HepG2 (cell line): ENCODE data around the gene WDR54. TPM values are rescaled to one million over a fixed set of nuclear protein-coding genes. Genes with fewer than 3 reads are reported as not detected.

Experiments used
- ARHGAP35 ChIP-seq: sonication (generic); formaldehyde crosslinking; IDR thresholded peaks from 2 replicates; pipeline ENCODE4 v1.9.0; 2022; ENCODE audit warnings: mild to moderate bottlenecking, inconsistent platforms, moderate library complexity, missing genetic modification reagents, borderline replicate concordance
- CHD4 ChIP-seq: fragments of 200-600 bp; sonication (generic); IDR thresholded peaks from 2 replicates; pipeline ENCODE4 v1.7.0; 2017; ENCODE audit warnings: mild to moderate bottlenecking, low read length, borderline replicate concordance
- DMTF1 ChIP-seq: sonication (generic); formaldehyde crosslinking; IDR thresholded peaks from 2 replicates; pipeline ENCODE4 v1.4.0; 2020; ENCODE audit warnings: mild to moderate bottlenecking, missing genetic modification reagents
- DPF2 ChIP-seq: sonication (generic); formaldehyde crosslinking; IDR thresholded peaks from 2 replicates; pipeline ENCODE4 v1.4.0; 2020; ENCODE audit warnings: mild to moderate bottlenecking, low read depth, missing genetic modification reagents, borderline replicate concordance
- GABPA ChIP-seq, 2 experiments: IDR thresholded peaks; 2 replicates each; pipeline ENCODE4 v1.6.1; 2011 to 2016; ENCODE audit warnings: low read depth in 2 of 2, low read length in 1 of 2, missing biosample characterization in 1 of 2, missing genetic modification characterization in 1 of 2
- HBP1 ChIP-seq: IDR thresholded peaks from 2 replicates; pipeline ENCODE4 v1.6.1; 2016; ENCODE audit warnings: low read depth, control low read depth
- MLLT10 ChIP-seq: sonication (generic); formaldehyde crosslinking; IDR thresholded peaks from 2 replicates; pipeline ENCODE4 v1.4.0; 2020; ENCODE audit warnings: missing genetic modification reagents
- NR2C2 ChIP-seq: sonication (generic); formaldehyde crosslinking; IDR thresholded peaks from 2 replicates; pipeline ENCODE4 v1.4.0; 2020; ENCODE audit warnings: missing genetic modification reagents, mild to moderate bottlenecking, moderate library complexity, borderline replicate concordance
- NR2F6 ChIP-seq, 2 experiments: IDR thresholded peaks; 2 replicates each; pipeline ENCODE4 v1.6.1; 2016; ENCODE audit warnings: antibody characterized with exemption in 1 of 2, mild to moderate bottlenecking in 1 of 2
- PHB2 ChIP-seq: fragments of 450-650 bp; IDR thresholded peaks from 2 replicates; pipeline ENCODE4 v1.6.1; 2018; ENCODE audit not compliant: partially characterized antibody
- POGK ChIP-seq: sonication (generic); formaldehyde crosslinking; conservative IDR thresholded peaks from 2 replicates; pipeline ENCODE4 v1.8.0; 2022; ENCODE audit warnings: mild to moderate bottlenecking, moderate library complexity, missing genetic modification reagents
- POLR2A ChIP-seq, 2 experiments: IDR thresholded peaks; 2 replicates each; pipeline ENCODE4 v1.6.1; 2011; ENCODE audit warnings: low read depth in 2 of 2, low read length in 2 of 2, mild to moderate bottlenecking in 1 of 2, moderate library complexity in 1 of 2; ENCODE audit not compliant: insufficient read depth in 1 of 2
- PRPF4 ChIP-seq: fragments of 200-400 bp; formaldehyde crosslinking; IDR thresholded peaks from 2 replicates; pipeline ENCODE4 v1.6.1; 2016; ENCODE audit warnings: low read length, low read depth; ENCODE audit not compliant: poor library complexity, severe bottlenecking
- SALL1 ChIP-seq: sonication (generic); formaldehyde crosslinking; IDR thresholded peaks from 2 replicates; pipeline ENCODE4 v1.8.0; 2022; ENCODE audit warnings: mild to moderate bottlenecking, missing genetic modification reagents
- SKI ChIP-seq: fragments of 450-650 bp; IDR thresholded peaks from one replicate; pipeline ENCODE4 v1.6.1; 2018; ENCODE audit warnings: mild to moderate bottlenecking; ENCODE audit not compliant: partially characterized antibody
- TFAP4 ChIP-seq: sonication (generic); IDR thresholded peaks from 2 replicates; pipeline ENCODE4 v1.6.1; 2016; ENCODE audit warnings: low read depth, borderline replicate concordance
- WIZ ChIP-seq: sonication (generic); formaldehyde crosslinking; IDR thresholded peaks from 2 replicates; pipeline ENCODE4 v1.5.1; 2020; ENCODE audit warnings: mild to moderate bottlenecking, missing genetic modification reagents
- ZNF20 ChIP-seq: sonication (generic); formaldehyde crosslinking; IDR thresholded peaks from 2 replicates; pipeline ENCODE4 v1.4.0; 2020; ENCODE audit warnings: mild to moderate bottlenecking, moderate library complexity, missing genetic modification reagents
- ZNF543 ChIP-seq: sonication (generic); formaldehyde crosslinking; IDR thresholded peaks from 2 replicates; pipeline ENCODE4 v1.4.0; 2020; ENCODE audit warnings: mild to moderate bottlenecking, missing genetic modification reagents
- ZNF652 ChIP-seq: IDR thresholded peaks from 2 replicates; pipeline ENCODE4 v1.6.1; 2016; ENCODE audit warnings: low read depth, borderline replicate concordance
- ZNF674 ChIP-seq: sonication (generic); formaldehyde crosslinking; IDR thresholded peaks from 2 replicates; pipeline ENCODE4 v1.5.0; 2020; ENCODE audit warnings: low read depth, mild to moderate bottlenecking, missing genetic modification reagents
- ZNF800 ChIP-seq: sonication (generic); formaldehyde crosslinking; IDR thresholded peaks from 2 replicates; pipeline ENCODE4 v1.4.0; 2020; ENCODE audit warnings: missing genetic modification reagents
- polyA plus RNA-seq, 8 experiments: library from polyadenylated mRNA; depleted of rRNA in 3 of 8; stranded (reverse) in 7 of 8; unstranded in 1 of 8; fragments of >200 nt; fragmentation: Illumina TruSeq in 4 of 8; extraction: Trizol in 4 of 8; gene quantifications; 2 replicates each; pipeline versions ENCODE4 v1.2.1 to v1.2.3, GENCODE V29; 2011 to 2016; ENCODE audit warnings: low read depth in 4 of 8, missing spikeins in 1 of 8, mixed read lengths in 1 of 8; ENCODE audit not compliant: insufficient read depth in 1 of 8
- total RNA-seq, 5 experiments: library from RNA; depleted of rRNA; stranded (reverse); fragments of >200 nt; fragmentation: Illumina TruSeq; extraction: Trizol; gene quantifications; 2 replicates each; pipeline ENCODE4 v1.2.3, GENCODE V29; 2016; ENCODE audit warnings: low read depth in 1 of 5

The WDR54 gene
- total and polyA plus RNA-seq, 2 of the 13 experiments (the other 11 are each of a cell fraction or from before 2014, with no cell fraction given): 2.0 to 17.3 TPM

GRCh38 chr2:74439803-74440377, 18.4 kb downstream of the WDR54 start (continued):
- TF ChIP-seq DMTF1: no peak
- TF ChIP-seq POLR2A (IDR thresholded peaks at IDR 0.05; ENCODE audit: insufficient read depth in 1 of 2, low read depth in 2 of 2, low read length in 2 of 2): peak in 1 of 2 experiments; percentile 7; a peak in 1 of 4 replicates
- no peak for TF ChIP-seq HBP1 (CRISPR knock-in tag)
- TF ChIP-seq MLLT10: no peak
- TF ChIP-seq SALL1 (CRISPR knock-in tag): no peak
- TF ChIP-seq ZNF652 (CRISPR knock-in tag): no peak
- TF ChIP-seq POGK: no peak
- TF ChIP-seq ZNF543: no peak
- TF ChIP-seq ZNF674 (CRISPR knock-in tag): 0 out of 2 replicates have a peak, but pooled peaks have one; percentile 19
- no peak for TF ChIP-seq GABPA (IDR thresholded peaks at IDR 0.05; ENCODE audit: low read depth, low read length)
- no peak for TF ChIP-seq GABPA (CRISPR knock-in tag; IDR thresholded peaks at IDR 0.05; ENCODE audit: low read depth)
- no peak for TF ChIP-seq DPF2
- TF ChIP-seq PHB2: no peak
- TF ChIP-seq WIZ (CRISPR knock-in tag): 0 out of 2 replicates have a peak, but pooled peaks have one; percentile 31
- peak; percentile 91 for TF ChIP-seq TFAP4
- no peak for TF ChIP-seq ZNF800 (CRISPR knock-in tag)
- TF ChIP-seq PRPF4: no peak
- TF ChIP-seq SKI: no peak
- 0 out of 2 replicates have a peak, but pooled peaks have one; percentile 20 for TF ChIP-seq NR2F6 (IDR thresholded peaks at IDR 0.05)
- TF ChIP-seq NR2F6 (CRISPR knock-in tag; IDR thresholded peaks at IDR 0.05): no peak
- TF ChIP-seq NR2C2: no peak
- TF ChIP-seq CHD4: no peak
- no peak for TF ChIP-seq ARHGAP35
- no peak for TF ChIP-seq ZNF20
